ENCODE measurements around the gene NMNAT3.

NMNAT3 gene

GRCh38 chr3:139537795-139538621 is 139.8 kb downstream of the NMNAT3 start:
- no peak for DNase-seq

DNA sequence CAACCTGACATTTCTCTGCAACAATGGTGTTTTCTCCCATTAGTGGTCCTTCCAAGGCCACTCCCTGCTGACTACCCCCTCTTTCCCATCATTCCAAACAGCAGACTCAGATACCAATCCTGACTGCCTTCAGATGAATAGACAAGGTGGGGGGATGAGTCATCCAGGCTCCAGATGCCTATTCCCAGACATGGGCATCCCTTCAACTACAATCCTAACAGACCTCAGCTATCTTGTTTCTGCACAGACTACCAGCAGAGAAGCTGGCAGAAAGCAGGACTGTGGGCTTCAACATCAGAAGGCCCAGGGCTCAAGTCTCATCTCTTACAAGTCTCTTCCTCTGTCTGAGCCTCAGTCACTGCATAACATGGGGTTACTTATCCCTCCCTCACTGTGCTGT is 140.4 kb downstream of the NMNAT3 start:
- no peak for DNase-seq

GRCh38 chr3:139534992-139535879 is 142.5 kb downstream of the NMNAT3 start:
- DNase-seq: no peak

DNA sequence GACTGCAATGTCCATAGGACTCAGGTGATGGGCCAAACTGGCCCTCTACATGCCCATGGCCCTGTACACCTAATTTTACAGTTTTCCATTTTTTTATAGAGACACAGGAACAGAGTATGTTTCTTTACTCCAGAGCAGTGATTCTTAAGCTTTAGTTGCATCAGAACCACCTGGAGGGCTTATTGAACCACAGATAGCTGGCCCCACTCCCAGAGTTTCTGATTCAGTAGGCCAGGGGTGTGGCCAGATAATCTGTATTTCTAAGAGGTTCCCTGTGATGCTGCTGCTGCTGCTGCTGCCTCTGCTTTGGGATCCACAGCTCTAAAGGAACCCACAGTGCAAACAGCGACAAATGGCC is 143.3 kb downstream of the NMNAT3 start:
- no peak for DNase-seq

- DNase-seq: no peak
These were observed 143.9 kb downstream of the NMNAT3 start for GRCh38 chr3:139533781-139534454.

- DNase-seq: no peak
These were observed 144.8 kb downstream of the NMNAT3 start for GRCh38 chr3:139532976-139533375.

DNA sequence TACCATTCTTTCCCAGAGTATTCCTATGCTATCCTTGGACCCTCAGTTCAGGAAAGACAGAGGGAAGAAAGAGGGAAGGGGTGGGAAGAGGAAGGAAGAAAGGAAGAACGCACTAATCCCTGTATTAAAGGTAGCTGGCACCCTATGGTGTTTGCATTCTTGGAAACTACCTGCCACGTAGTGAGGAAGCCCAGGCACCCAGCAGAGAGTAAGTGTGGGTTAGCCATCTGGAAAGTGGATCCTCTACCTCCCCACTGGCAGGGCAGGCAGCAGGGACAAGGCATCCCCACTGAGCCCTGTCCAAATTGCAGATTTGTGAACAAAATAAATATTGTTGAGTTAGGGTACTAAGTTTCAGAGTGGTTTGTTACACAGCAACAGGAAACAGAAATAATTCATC is 147.1 kb downstream of the NMNAT3 start:
- no peak for DNase-seq

- no peak for DNase-seq
These were observed 148.1 kb downstream of the NMNAT3 start for GRCh38 chr3:139529662-139530061.

- DNase-seq: no peak
These were observed 148.8 kb downstream of the NMNAT3 start for GRCh38 chr3:139528924-139529323.

DNA sequence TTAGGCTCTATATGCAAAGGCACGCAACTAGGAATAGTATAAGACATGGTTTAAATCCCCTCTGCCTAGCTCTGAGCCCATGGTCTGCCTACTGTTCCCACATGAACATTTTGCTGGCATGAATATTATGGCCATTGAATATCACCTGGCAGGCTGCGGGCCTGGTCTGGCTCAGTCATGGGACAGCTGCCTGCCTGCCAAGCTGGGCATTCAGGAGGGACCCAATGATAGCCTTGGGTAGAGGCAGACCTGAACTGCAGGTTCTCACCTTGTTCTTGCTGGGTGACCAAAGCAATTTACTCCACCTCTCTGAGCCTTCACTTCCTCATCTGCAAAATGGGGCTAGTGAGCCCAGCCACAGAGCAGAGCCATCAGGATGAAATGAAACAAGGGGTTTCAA is 149.5 kb downstream of the NMNAT3 start:
- no peak for DNase-seq

DNA sequence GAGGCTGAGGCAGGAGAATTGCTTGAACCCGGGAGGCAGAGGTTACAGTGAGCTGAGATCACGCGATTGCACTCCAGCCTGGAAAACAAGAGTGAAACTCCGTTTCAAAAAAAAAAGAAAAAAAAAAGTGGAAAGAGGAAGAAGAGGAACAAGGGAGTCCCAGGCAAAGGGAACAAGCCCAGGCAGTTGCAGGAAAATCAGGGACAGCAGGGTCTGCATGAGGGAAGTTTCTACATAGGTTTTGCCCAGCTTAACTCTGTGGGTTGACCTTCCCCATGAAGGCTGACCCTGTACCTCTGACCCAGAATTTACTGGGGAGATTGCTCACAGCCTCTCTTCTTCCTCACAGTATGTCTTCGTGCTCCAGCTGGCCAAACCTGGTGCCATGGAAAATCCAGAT is 150.5 kb downstream of the NMNAT3 start:
- DNase-seq: no peak

DNA sequence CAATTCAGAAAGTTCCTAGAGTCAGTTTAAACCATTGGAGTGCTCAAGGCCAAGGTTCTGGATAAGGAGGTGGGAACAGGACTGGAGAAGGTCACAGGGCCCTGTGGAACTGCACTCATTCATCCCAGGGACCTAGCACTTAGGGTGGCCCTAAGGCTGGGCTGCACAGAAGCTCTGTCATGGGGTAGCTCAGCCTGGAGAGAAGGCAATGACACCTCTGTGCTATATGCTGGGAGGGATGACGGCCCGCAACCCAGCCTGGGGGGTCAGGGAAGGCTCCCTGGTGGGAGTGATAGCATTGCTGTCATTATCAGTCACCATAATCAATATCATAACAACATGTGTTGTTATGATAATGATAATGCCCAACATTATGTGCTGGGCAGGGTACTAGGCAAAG is 151.6 kb downstream of the NMNAT3 start:
- no peak for DNase-seq

- no peak for DNase-seq
These were observed 152.7 kb downstream of the NMNAT3 start for GRCh38 chr3:139524841-139525636.

GRCh38 chr3:139523718-139524117 is 154.1 kb downstream of the NMNAT3 start:
- DNase-seq: no peak

GRCh38 chr3:139523166-139523565 is 154.6 kb downstream of the NMNAT3 start:
- no peak for DNase-seq

DNA sequence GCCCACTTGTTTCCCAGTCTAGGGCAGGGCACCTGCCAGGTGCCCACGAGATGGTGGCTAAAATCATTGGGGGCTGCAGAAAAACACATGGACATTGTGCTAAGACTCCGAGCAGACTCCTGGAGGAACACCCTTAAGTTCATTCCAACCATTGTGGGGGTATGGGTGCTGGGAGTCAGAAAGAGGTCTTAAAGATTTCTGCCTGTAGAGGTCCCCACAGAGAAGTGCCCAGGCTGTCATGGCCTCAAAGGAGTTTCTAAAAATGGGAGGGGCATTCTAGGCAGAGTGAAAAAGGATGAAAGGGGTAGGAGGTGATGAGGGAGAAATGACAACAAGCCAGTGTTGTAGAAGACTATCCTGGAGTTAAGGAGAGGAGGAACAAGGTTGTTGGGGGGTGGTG is 155.4 kb downstream of the NMNAT3 start:
- no peak for DNase-seq

DNA sequence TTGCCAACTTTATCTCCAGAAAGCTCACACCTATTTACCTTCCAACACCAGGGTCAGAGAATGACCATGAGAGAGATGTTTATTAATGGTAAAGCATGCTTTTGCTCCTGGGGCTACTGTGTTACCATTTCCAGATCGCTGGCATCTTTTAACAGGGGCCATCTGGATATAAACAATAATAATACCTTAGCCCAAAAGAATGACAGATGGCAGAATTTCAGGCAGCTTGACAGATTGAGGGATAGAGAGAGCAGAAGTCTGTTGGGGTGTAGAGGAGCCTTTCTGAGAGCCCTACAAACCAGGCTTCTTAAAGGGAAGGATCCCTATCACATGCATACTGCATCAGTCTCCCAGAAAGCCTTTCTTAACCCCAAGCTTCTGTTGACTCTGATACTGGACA is 156.0 kb downstream of the NMNAT3 start:
- no peak for DNase-seq

DNA sequence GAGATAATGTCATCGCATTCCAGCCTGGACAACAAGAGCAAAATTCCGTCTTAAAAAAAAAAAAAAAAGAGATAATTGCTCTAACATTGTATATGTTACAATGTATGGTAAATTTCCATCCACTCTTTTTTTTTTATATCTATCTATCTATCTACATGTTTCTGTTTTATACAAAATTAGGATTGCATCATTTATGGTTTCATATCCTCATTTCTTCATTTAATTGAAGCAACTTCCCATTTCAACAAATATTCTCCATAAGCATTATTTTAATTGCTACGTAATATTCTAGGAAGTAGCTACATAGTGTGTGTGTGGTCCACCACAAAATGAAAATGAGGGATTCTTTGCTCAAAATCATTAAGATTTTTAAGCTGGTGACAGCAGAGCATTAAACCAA is 156.6 kb downstream of the NMNAT3 start:
- no peak for DNase-seq

- no peak for DNase-seq
These were observed 157.6 kb downstream of the NMNAT3 start for GRCh38 chr3:139519998-139520737.

- DNase-seq: no peak
These were observed 158.6 kb downstream of the NMNAT3 start for GRCh38 chr3:139518926-139519842.

DNA sequence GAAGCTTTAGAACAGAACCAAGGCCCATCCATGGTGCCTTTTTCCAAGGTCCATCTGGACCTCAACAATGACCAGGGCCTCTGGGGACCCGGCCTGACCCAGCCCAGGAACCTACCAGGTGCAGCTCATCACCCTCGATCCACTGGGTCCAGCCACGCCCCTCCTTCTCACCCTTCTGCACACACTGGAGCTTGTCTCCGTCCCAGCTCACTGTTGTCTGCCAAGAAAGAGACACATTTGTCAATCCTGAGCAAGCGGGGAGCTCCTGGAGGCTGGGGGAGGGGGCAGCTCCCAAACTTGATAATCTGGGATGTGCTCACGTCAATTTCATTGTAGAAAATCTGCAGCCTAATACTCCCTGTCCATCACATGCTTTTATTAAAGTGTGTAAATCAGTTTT is 159.5 kb downstream of the NMNAT3 start:
- DNase-seq: no peak

Measured in cerebellar nuclear complex (tissue), 1 donor.